ENCODE measurements around the gene CTNNBL1.
"Not testable (repeated sequence)": the region's sequence is repeated elsewhere in the genome, so short reads cannot be mapped to it uniquely, and the experiment has no call there.

Gene CTNNBL1

DNA sequence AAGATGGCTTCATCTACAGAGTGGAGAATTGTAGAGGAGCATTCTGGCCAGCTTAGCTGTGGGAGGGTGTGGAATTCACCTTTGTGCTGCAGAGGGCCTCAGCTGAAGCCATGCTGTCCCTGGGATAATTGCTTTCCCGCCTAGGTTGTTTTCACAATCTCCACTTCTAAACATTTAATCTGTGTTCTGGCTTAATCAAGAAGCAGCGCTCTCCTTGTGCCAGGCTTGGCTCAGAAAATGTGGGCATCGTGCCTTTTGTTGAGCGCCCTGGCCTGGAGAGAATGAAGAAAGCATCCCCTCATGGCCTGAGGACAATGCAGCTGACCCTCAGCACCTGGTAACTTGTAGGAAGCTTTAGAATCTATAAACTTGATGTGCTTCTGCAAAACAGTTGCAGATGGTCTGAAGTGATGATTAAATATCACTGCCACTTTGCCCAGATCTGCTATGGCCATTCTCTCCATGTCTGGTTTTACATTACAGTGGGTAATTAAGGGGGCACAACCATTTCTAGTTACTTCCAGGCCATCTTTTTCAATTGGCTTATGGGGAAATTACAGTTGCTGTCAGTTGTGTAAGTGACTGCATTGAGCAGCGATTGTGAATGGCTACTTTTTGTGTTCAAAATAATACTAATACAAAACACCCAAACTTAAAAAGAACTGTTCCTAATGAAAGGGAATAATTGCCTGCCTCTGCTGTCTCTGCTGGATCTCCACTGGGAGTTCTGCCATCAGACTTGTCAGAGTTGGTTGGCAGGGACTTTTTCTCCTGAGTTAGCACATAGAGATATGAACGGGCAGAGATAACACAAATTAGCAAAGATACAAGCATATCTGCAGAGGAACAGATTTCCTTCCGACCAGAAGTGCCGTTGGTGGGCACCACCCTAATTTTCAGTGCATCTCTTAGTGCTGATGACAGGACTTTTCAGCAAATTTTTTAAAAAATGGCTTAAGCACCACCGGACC lies 18.4 kb downstream of the CTNNBL1 start:
- no peak for DNase-seq

- no peak for DNase-seq
These were observed 19.6 kb downstream of the CTNNBL1 start for GRCh38 chr20:37713396-37713795.

GRCh38 chr20:37714978-37715672 lies 21.3 kb downstream of the CTNNBL1 start:
- DNase-seq: no peak

DNA sequence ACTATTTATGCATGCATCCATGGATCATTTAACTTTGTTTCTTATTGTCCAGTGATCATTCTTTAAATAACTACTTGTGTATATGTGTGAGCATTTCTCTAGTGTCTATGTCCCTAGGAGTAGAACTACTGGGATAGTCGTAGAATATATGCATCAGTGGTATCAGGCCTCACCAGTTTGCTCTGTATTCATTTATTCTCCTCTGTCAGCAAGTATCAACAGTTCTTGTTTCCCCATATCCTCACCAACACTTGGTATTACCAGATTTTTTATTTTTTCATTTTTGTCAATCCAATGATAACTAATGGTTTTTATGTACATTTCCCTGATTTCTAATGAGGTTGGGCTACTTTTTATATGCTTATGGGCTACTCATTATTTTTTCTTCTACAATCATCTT lies 27.9 kb downstream of the CTNNBL1 start:
- DNase-seq: no peak

GRCh38 chr20:37722312-37722711 lies 28.5 kb downstream of the CTNNBL1 start:
- not testable (repeated sequence) for DNase-seq

- no peak for DNase-seq
These were observed 29.8 kb downstream of the CTNNBL1 start for GRCh38 chr20:37723668-37724067.

- DNase-seq: no peak
These were observed 31.3 kb downstream of the CTNNBL1 start for GRCh38 chr20:37725165-37725564.

GRCh38 chr20:37725855-37726254 lies 32.0 kb downstream of the CTNNBL1 start:
- no peak for DNase-seq

DNA sequence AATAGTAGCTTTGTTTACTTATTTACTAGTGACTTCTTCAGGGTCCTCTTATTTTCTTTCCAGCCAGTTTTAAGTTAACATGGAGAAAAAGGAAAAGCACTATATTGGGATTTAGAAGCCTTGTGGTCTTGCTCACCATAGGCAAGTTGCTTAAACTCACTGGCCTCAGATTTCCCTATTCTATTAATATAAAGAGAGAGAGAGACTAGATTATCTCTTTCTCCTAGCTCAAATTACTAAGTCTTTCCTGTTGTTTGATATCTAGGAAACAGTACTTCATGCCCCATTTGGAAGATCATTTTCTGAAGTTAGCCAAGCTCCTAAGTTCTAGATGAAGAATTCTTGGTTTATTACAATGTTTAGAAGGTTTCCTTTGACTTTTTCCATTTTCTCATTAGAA lies 32.5 kb downstream of the CTNNBL1 start:
- no peak for DNase-seq

- DNase-seq: no peak
These were observed 33.4 kb downstream of the CTNNBL1 start for GRCh38 chr20:37726971-37727956.

GRCh38 chr20:37727957-37728634 lies 34.3 kb downstream of the CTNNBL1 start:
- DNase-seq: no peak

DNA sequence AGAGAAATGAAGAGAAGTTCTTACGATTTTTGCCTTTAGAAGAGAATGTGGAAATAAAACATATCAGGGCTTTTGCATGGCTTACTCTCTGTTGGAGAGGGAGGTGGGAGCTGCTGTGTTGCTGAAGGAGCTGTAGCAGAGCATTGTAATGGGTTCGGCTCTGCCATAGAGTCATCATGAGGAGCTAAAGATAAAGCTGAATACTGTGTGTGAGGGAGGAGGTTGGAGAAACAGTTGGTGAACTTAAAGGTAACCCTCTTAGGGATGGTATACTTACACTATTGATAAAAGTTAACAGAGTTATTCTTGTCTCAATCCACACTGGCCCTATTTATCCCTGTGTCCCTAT lies 34.8 kb downstream of the CTNNBL1 start:
- no peak for DNase-seq

- no peak for DNase-seq
These were observed 35.6 kb downstream of the CTNNBL1 start for GRCh38 chr20:37729452-37729851.

DNA sequence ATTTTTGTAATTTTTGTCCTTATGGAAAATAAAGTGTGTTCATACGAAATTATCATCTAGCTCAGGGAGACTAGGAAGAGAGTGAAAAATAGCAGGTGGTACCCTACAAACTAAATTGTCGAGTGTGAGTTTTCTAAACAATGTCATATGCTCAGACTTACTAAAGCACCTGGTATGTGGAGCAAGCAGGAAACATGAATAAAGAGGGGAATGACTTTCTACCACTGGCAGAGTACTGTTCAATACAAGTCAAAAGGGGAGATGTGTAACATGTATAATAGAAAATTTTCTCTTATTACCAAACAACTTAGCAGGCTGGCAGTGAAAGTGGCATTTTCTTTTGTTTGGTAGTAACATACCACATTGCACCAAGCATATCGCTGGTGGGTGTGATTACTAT lies 36.1 kb downstream of the CTNNBL1 start:
- DNase-seq: no peak

DNA sequence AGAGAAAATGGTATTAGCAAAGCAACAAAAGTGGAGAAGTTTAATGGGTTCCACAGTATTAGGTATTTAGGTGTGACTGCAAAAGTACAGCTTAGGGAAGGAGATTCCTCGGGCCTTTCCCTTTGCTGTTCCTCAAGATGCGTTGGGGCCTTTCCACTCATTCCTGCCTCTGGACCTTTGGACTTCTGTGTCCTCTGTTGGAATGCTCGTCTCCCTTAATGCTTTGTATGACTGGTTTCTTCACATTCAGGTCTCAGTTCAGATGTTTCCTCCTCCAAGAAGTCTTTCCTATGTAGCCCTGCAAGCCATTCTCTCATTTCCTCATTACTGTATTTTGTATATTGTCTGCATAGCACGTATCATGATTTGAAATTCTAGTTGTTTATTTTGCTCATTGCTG lies 39.6 kb downstream of the CTNNBL1 start:
- DNase-seq: no peak

- DNase-seq: peak in 1 of 2 experiments; percentile 11
These were observed 40.6 kb downstream of the CTNNBL1 start for GRCh38 chr20:37734228-37734985.

DNA sequence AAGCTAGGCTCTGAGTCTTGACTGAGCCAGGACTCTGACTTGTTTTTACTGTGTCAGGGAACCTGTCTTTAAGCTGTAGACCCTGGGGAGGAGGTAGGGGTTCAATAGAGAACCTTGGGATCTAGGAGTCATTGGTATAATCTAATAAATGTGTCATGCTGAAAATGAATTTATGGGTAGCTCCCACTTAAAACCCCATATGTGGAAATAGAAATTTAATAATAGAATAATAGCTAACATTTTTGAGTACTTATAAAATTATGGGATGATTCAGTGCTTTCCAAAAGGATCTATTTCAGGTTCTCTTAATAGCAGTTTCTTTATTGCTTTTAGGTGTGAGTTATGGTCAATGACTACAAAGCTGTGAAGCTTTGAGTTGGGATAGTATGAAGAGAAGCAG lies 41.7 kb downstream of the CTNNBL1 start:
- DNase-seq: no peak

DNA sequence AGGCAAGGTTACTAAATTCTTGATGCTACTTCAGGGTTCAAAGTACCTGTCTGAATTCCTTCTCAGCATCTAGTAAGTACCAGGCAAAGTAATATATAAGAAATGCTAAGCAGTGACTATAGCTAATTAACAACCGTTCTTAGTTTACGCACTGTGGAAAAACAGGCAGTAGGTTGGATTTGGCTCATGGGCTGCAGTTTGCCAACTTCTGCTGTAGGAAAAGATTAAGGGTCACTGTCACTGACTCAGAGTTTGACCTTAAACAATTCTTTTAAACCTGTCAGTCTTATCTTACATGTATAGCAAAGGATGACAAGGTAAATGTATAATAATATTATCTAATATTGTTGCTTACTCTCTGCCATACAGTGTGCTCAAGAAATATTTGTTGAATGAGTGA lies 42.3 kb downstream of the CTNNBL1 start:
- DNase-seq: no peak

DNA sequence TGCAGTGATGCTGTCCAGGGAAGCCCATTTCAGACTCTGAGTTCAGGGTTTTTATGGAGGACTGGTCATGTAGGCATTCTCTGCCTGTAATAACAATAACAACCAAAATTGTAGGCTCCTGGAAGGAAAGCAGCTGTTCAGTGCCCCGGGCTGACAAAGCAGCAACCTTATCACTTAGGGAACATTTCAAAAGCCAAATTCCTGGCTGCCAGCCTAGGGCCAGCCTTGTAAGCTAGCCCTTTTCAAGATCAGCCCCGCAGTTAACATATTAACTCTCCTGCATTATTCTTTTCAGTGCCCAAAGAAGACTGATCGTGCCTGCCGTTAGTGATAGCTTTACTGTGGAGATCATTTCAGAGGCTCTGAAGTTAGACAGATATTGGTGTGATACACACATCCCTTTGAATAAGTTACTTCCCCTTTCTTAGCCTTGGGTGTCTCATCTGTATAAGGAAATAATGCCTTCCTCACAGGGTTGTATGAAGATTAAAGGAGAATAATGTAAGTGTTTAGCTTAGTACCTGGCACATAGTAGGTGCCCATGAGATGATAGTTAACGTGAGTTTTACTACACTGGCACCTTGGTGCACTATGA lies 44.1 kb downstream of the CTNNBL1 start:
- no peak for DNase-seq

GRCh38 chr20:37741055-37741454 lies 47.2 kb downstream of the CTNNBL1 start:
- no peak for DNase-seq

- DNase-seq: no peak
These were observed 47.7 kb downstream of the CTNNBL1 start for GRCh38 chr20:37741570-37741969.

Data from cerebellar nuclear complex (tissue), 1 donor.